ENCODE data around the gene SREBF2. TPM values are rescaled to one million over a fixed set of nuclear protein-coding genes. Genes with fewer than 3 reads are reported as not detected.

The SREBF2 gene
- total and polyA plus RNA-seq, 10 of the 15 experiments (the other 5 are each of a cell fraction or from before 2014, with no cell fraction given), result 2.4 to 177 (median 78.8) TPM

DNA sequence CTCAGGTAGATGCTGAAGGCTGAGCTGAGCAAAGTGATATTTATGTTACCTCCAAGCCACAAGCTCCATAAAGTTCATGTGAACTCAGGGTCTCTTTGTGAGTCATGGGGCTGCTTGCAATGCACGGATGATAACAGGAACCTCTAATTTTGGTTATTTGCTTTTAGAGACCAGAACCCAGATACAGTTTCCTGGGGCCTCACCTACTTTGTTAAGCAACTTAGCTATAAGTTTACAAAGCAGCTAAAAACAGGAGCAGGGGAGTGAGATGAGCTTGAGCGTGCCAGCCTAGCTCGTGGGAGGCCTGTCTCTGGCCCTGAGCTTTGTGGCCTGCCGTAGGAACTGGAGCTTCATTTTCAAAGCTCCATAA, 29.2 kb downstream of the SREBF2 start (continued):
- TF ChIP-seq, protein P1, sequence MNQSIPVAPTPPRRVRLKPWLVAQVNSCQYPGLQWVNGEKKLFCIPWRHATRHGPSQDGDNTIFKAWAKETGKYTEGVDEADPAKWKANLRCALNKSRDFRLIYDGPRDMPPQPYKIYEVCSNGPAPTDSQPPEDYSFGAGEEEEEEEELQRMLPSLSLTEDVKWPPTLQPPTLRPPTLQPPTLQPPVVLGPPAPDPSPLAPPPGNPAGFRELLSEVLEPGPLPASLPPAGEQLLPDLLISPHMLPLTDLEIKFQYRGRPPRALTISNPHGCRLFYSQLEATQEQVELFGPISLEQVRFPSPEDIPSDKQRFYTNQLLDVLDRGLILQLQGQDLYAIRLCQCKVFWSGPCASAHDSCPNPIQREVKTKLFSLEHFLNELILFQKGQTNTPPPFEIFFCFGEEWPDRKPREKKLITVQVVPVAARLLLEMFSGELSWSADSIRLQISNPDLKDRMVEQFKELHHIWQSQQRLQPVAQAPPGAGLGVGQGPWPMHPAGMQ (IDR thresholded peaks at IDR 0.05; ENCODE audit: borderline replicate concordance), result no peak
- TF ChIP-seq, protein P2, sequence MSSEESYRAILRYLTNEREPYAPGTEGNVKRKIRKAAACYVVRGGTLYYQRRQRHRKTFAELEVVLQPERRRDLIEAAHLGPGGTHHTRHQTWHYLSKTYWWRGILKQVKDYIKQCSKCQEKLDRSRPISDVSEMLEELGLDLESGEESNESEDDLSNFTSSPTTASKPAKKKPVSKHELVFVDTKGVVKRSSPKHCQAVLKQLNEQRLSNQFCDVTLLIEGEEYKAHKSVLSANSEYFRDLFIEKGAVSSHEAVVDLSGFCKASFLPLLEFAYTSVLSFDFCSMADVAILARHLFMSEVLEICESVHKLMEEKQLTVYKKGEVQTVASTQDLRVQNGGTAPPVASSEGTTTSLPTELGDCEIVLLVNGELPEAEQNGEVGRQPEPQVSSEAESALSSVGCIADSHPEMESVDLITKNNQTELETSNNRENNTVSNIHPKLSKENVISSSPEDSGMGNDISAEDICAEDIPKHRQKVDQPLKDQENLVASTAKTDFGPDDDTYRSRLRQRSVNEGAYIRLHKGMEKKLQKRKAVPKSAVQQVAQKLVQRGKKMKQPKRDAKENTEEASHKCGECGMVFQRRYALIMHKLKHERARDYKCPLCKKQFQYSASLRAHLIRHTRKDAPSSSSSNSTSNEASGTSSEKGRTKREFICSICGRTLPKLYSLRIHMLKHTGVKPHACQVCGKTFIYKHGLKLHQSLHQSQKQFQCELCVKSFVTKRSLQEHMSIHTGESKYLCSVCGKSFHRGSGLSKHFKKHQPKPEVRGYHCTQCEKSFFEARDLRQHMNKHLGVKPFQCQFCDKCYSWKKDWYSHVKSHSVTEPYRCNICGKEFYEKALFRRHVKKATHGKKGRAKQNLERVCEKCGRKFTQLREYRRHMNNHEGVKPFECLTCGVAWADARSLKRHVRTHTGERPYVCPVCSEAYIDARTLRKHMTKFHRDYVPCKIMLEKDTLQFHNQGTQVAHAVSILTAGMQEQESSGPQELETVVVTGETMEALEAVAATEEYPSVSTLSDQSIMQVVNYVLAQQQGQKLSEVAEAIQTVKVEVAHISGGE (CRISPR knock-in tag; IDR thresholded peaks at IDR 0.05), result no peak
- TF ChIP-seq RFX5 (IDR thresholded peaks at IDR 0.05; ENCODE audit: low read depth, low read length) (0 out of 2 replicates have a peak, but pooled peaks have one; percentile 29), NFYA (IDR thresholded peaks at IDR 0.05; ENCODE audit: borderline replicate concordance, low read depth, low read length) (no peak), CREB1 (IDR thresholded peaks at IDR 0.05; ENCODE audit: low read depth) (peak; percentile 36; the same call in 1 of the 2 replicates), SUPT20H (IDR thresholded peaks at IDR 0.05; ENCODE audit: borderline replicate concordance, control insufficient read depth, low read depth, low read length) (no peak), CHD2 (IDR thresholded peaks at IDR 0.05; ENCODE audit: borderline replicate concordance, low read depth, low read length) (peak; percentile 34; the same call in 1 of the 2 replicates), RBBP5 (conservative IDR thresholded peaks at IDR 0.05) (no peak), MEF2A (IDR thresholded peaks at IDR 0.05; ENCODE audit: insufficient read depth, low read depth, low read length) (peak; percentile 68), TCF3 (IDR thresholded peaks at IDR 0.05; ENCODE audit: borderline replicate concordance, insufficient read depth, low read depth, low read length) (no peak), EGR1 (IDR thresholded peaks at IDR 0.05; ENCODE audit: borderline replicate concordance in 1 of 2, low read depth in 2 of 2, low read length in 2 of 2) (peak in 1 of 2 experiments; percentile 46; a peak in 1 of 3 replicates), JUND (IDR thresholded peaks at IDR 0.05; ENCODE audit: low read depth, low read length) (peak; percentile 32; the same call in 1 of the 2 replicates), FOXM1 (IDR thresholded peaks at IDR 0.05; ENCODE audit: low read depth, low read length) (peak; percentile 80; the same call in 1 of the 2 replicates)
- TF ChIP-seq, protein P3, sequence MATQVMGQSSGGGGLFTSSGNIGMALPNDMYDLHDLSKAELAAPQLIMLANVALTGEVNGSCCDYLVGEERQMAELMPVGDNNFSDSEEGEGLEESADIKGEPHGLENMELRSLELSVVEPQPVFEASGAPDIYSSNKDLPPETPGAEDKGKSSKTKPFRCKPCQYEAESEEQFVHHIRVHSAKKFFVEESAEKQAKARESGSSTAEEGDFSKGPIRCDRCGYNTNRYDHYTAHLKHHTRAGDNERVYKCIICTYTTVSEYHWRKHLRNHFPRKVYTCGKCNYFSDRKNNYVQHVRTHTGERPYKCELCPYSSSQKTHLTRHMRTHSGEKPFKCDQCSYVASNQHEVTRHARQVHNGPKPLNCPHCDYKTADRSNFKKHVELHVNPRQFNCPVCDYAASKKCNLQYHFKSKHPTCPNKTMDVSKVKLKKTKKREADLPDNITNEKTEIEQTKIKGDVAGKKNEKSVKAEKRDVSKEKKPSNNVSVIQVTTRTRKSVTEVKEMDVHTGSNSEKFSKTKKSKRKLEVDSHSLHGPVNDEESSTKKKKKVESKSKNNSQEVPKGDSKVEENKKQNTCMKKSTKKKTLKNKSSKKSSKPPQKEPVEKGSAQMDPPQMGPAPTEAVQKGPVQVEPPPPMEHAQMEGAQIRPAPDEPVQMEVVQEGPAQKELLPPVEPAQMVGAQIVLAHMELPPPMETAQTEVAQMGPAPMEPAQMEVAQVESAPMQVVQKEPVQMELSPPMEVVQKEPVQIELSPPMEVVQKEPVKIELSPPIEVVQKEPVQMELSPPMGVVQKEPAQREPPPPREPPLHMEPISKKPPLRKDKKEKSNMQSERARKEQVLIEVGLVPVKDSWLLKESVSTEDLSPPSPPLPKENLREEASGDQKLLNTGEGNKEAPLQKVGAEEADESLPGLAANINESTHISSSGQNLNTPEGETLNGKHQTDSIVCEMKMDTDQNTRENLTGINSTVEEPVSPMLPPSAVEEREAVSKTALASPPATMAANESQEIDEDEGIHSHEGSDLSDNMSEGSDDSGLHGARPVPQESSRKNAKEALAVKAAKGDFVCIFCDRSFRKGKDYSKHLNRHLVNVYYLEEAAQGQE (IDR thresholded peaks at IDR 0.05; ENCODE audit: low read depth, low read length), result no peak
- TF ChIP-seq, protein P4, sequence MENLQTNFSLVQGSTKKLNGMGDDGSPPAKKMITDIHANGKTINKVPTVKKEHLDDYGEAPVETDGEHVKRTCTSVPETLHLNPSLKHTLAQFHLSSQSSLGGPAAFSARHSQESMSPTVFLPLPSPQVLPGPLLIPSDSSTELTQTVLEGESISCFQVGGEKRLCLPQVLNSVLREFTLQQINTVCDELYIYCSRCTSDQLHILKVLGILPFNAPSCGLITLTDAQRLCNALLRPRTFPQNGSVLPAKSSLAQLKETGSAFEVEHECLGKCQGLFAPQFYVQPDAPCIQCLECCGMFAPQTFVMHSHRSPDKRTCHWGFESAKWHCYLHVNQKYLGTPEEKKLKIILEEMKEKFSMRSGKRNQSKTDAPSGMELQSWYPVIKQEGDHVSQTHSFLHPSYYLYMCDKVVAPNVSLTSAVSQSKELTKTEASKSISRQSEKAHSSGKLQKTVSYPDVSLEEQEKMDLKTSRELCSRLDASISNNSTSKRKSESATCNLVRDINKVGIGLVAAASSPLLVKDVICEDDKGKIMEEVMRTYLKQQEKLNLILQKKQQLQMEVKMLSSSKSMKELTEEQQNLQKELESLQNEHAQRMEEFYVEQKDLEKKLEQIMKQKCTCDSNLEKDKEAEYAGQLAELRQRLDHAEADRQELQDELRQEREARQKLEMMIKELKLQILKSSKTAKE (IDR thresholded peaks at IDR 0.05; ENCODE audit: low read depth, poor library complexity, severe bottlenecking), result peak; percentile 63
- TF ChIP-seq, protein P5, sequence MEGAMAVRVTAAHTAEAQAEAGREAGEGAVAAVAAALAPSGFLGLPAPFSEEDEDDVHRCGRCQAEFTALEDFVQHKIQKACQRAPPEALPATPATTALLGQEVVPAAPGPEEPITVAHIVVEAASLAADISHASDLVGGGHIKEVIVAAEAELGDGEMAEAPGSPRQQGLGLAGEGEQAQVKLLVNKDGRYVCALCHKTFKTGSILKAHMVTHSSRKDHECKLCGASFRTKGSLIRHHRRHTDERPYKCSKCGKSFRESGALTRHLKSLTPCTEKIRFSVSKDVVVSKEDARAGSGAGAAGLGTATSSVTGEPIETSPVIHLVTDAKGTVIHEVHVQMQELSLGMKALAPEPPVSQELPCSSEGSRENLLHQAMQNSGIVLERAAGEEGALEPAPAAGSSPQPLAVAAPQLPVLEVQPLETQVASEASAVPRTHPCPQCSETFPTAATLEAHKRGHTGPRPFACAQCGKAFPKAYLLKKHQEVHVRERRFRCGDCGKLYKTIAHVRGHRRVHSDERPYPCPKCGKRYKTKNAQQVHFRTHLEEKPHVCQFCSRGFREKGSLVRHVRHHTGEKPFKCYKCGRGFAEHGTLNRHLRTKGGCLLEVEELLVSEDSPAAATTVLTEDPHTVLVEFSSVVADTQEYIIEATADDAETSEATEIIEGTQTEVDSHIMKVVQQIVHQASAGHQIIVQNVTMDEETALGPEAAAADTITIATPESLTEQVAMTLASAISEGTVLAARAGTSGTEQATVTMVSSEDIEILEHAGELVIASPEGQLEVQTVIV (IDR thresholded peaks at IDR 0.05; ENCODE audit: borderline replicate concordance, partially characterized antibody), result no peak
